D721Med (cell line): ENCODE data around the gene PNMA6F.

Experiments used
- DNase-seq: peaks from one replicate; pipeline ENCODE4 v3.0.0; 2011; ENCODE audit warnings: low spot score; ENCODE audit not compliant: insufficient read length
- FAIRE-seq: peaks from 2 replicates; lab custom pipeline; 2011; peaks lifted over from hg19 to GRCh38; lab: Jason Lieb, UNC
- CTCF ChIP-seq: IDR thresholded peaks from 2 replicates; pipeline ENCODE4 v1.5.1; 2012; ENCODE audit warnings: mild to moderate bottlenecking, control low read depth; ENCODE audit not compliant: insufficient read depth; ENCODE audit errors: missing control alignments

The PNMA6F gene

GRCh38 chrX:153307276-153308178 lies 14.0 kb downstream of the PNMA6F start:
- FAIRE-seq = no peak
- DNase-seq = no peak
- no peak for TF ChIP-seq CTCF

- TF ChIP-seq CTCF = no peak
- FAIRE-seq (no peak), DNase-seq (no peak)
Observed at GRCh38 chrX:153306527-153307115, 14.9 kb downstream of the PNMA6F start.

- no peak for DNase-seq
- no peak for TF ChIP-seq CTCF
- FAIRE-seq = no peak
Observed at GRCh38 chrX:153305972-153306371, 15.6 kb downstream of the PNMA6F start.

GRCh38 chrX:153304988-153305736 lies 16.4 kb downstream of the PNMA6F start:
- DNase-seq (no peak), FAIRE-seq (no peak)
- TF ChIP-seq CTCF = no peak

- TF ChIP-seq CTCF = no peak
- no peak for FAIRE-seq
- no peak for DNase-seq
Observed at GRCh38 chrX:153303276-153304262, 18.0 kb downstream of the PNMA6F start.

- no peak for TF ChIP-seq CTCF
- FAIRE-seq = no peak
Observed at GRCh38 chrX:153302796-153303195, 18.8 kb downstream of the PNMA6F start.

More at GRCh38 chrX:153302796-153303195, 18.8 kb downstream of the PNMA6F start:
- no peak for DNase-seq
